ENCODE data around the gene SELENOO.

SELENOO gene

DNA sequence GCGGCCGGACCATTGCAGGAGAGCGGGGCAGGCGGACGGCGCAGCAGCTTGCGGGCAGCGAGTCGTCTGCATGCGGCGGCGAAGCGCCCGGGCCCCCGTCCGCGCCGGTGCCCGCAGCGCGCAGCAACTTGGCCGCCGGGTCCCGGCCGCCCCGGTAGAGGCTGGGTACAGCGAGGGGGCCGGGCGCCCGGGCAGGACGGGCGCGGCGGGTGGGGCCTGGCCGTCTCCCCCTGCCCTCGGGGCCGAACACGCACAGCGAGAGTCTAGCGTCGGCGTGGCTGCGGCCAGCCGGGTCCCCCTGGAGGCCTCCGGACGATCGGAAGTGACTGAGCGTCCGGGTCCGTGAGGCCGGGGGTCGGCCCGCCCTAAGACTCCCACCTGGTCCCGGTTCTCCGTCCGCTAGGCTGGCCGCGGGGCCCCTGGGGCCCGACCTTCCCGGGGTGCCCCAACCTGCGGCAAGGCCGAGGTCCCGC lies 15.9 kb upstream of the SELENOO start:
- no peak for DNase-seq (ENCODE audit: low spot score)

GRCh38 chr22:50185375-50186087 lies 15.3 kb upstream of the SELENOO start, which contains the start of gene TRABD:
Gene TRABD (plus strand): TSS chr22:50185913. CDS start chr22:50193061, 7,148 bp downstream.
- DNase-seq (ENCODE audit: low spot score), result peak; percentile 76

- DNase-seq (ENCODE audit: low spot score), result no peak
Observed at GRCh38 chr22:50186181-50186714, 14.6 kb upstream of the SELENOO start.

GRCh38 chr22:50186761-50187523 lies 13.9 kb upstream of the SELENOO start:
- no peak for DNase-seq (ENCODE audit: low spot score)

DNA sequence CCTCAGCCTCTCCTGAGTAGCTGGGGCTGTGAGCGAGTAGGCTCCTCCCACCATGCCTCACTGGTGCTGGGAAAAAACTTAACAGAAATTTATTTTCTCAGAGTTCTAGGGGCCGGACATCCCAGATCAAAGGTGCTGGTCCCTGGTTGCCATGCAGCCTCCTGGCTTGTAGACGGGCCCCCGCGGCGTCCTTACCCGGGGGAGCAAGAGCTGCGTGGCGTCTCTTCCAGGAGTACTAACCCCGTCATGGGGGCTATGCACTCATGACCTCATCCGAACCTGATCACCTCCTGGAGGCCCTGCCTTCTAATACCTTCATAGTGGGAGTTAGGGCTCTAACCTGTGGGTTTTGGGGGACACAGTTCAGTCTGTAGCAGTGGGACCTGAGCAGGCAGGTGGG lies 12.5 kb upstream of the SELENOO start:
- no peak for DNase-seq (ENCODE audit: low spot score)

- DNase-seq (ENCODE audit: low spot score), result no peak
Observed at GRCh38 chr22:50189184-50189848, 11.5 kb upstream of the SELENOO start.

DNA sequence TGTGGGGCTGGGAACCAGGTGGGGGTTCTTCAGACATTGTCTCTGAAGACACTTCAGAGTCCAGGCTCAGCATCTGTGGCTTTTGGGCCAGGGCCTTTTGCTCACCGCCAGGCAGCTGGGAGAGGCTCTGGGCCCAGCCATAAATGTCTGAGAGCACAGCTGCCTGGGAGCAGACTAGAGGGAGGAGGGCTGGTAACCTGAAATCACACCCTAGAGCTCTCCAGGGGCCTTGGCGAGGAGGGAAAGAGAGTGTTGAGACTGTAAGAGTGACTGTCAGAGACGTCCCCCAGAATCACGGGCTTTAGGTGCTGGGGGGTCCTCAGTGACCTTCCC lies 11.0 kb upstream of the SELENOO start:
- DNase-seq (ENCODE audit: low spot score), result no peak

- DNase-seq (ENCODE audit: low spot score), result peak; percentile 62
Observed at GRCh38 chr22:50190182-50190940, 10.4 kb upstream of the SELENOO start.

GRCh38 chr22:50190941-50191741 lies 9.7 kb upstream of the SELENOO start:
- DNase-seq (ENCODE audit: low spot score), result no peak

DNA sequence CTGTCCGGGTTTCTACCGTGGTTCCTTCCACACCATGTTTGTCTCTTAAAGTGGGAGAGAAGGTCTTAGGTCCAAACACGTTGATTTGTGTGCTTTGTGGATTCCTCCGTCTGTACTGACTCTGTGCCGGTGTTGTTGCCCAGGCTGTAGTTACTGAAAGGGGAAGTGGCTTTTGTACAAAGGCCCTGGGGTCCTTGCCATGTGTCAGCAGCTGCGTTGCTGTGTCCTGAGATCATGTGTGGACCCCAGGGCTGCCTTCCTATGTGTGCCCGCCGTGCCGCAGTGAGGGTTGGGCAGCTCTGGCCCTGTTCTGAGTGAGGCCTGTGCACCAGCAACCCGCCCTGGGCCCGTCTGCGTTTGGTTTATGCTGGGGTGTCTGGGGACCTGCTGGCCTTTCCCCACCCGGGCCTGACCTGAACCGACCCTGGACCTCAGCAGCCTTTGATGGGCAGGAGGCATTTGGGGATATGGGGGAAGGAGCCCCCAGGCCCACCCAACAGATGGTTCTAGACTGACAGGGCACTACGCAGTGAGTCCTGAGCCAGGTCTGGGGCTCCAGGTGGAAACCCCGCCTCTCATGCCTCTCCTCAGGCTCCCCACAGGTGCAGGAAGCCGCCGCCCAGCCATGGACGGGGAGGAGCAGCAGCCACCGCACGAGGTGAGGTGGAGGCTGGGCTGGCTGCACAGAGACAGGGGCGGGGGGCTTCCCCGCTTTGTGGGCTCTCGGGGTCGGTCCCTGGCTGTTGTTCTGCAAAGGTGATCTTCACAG lies 8.2 kb upstream of the SELENOO start:
- DNase-seq (ENCODE audit: low spot score), result no peak

- no peak for DNase-seq (ENCODE audit: low spot score)
Observed at GRCh38 chr22:50193621-50194020, 7.2 kb upstream of the SELENOO start.

GRCh38 chr22:50194037-50194805 lies 6.6 kb upstream of the SELENOO start:
- DNase-seq (ENCODE audit: low spot score), result no peak

DNA sequence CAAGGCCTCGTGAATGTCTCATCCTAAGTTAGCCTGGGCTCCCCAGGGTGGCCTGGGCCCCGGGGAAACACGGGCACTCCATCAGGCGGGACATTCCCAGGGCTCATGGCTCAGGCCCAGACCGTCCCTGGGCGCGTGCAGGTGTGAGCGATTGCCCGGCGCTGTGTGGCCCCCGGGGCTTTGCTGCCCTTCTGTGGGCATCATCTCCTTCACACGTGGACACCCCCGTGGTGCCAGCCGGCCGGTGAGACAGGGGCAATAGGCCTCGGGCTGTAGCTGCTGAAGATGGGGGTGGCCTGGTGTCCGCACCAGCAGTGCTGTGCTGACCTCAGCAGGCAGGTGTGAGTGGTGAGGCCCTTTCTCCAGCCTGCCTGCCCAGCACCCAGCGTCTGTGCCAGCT lies 4.6 kb upstream of the SELENOO start:
- DNase-seq (ENCODE audit: low spot score), result no peak

DNA sequence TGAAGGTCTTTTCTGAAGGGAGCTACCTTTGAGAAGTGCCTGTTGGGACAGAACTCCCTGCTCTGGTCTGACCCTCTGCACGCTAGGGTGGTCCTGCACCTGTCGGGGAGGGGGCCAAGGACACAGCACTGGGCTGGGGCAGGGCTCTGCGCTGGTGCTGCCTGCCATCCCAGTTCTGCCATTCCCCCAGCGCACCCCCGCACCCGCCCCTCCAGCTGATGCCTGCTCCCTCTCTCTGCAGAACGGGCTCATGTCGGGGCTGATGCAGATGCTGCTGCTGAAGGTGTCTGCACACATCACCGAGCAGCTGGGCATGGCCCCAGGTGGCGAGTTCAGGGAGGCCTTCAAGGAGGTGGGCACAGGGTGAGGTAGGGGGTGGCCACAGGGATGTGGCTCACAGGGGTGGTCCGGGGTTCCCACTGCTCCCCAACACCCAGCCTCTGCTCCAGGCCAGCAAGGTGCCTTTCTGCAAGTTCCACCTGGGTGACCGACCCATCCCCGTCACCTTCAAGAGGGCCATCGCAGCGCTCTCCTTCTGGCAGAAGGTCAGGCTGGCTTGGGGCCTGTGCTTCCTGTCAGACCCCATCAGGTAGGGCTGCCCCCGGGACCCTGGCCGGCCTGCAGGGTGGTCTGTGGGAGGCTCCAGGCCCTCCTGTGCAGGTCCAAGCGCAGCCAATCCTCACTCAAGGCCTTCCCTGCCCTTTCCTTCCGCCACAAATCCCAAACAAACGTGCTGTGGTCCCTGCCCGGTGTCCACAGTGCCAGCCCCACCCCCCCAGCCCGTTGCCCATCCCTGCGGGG lies 3.6 kb upstream of the SELENOO start:
- no peak for DNase-seq (ENCODE audit: low spot score)

GRCh38 chr22:50197856-50198623 lies 2.8 kb upstream of the SELENOO start:
- no peak for DNase-seq (ENCODE audit: low spot score)

DNA sequence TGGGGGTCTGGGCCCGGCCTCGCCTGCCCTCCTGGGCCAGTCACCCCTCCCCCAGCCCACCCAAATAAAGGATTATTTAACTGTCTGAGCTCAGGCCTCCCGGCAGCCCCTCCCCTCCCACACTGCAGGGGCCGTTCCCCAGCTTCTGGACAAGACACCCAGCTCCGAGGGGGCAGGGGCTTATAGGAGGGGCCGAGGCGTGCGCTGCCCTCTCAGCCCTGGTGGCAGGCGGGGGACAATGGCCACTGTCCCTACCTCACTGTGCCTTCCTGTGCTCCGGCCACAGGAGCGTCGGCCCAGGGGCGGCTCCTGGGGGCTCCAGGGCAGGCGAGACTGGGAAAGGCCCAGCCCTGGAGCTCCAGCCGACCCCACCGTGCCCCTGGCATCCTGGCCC lies 2.2 kb upstream of the SELENOO start:
- DNase-seq (ENCODE audit: low spot score), result no peak

GRCh38 chr22:50199251-50199721 lies 1.5 kb upstream of the SELENOO start:
- no peak for DNase-seq (ENCODE audit: low spot score)

Data from hematopoietic multipotent progenitor cell treated with erythropoietin and hydrocortisone succinate and interleukin-3 and kit ligand, for 17 days (in vitro differentiated cells).